ENCODE results near the gene TMEFF2.

TMEFF2 gene, protein sequence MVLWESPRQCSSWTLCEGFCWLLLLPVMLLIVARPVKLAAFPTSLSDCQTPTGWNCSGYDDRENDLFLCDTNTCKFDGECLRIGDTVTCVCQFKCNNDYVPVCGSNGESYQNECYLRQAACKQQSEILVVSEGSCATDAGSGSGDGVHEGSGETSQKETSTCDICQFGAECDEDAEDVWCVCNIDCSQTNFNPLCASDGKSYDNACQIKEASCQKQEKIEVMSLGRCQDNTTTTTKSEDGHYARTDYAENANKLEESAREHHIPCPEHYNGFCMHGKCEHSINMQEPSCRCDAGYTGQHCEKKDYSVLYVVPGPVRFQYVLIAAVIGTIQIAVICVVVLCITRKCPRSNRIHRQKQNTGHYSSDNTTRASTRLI
- total RNA-seq = 0 to 0.09 (median 0) reads per million in 4 experiments

- DNase-seq = no peak
These were observed at the start of gene TMEFF2 for GRCh38 chr2:192194866-192195547. TSS of gene TMEFF2 (minus strand) at chr2:192194933. CDS start at chr2:192194524, 409 bp downstream.

DNA sequence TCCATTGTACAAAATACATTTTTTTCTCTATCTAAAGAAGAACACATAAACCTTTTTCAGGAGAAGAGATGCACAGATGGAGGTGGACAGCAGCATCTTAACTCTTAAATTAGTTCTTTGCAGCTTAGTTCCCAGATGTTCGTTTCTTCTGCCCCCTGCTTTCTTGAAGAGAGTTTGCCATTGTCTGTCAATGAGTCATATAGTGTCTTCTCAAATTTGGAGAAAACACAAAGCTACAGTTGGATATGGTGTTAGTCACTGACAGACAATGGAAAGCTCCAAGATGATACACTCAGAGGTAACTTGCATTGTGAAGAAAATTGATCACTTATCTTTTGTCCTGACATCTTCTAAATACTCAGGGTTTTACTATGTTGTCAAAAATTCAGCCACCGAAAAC lies 48.8 kb upstream of the TMEFF2 start:
- DNase-seq = no peak

GRCh38 chr2:192236136-192236535 lies 41.4 kb upstream of the TMEFF2 start:
- no peak for DNase-seq

- DNase-seq = no peak
These were observed 36.2 kb upstream of the TMEFF2 start for GRCh38 chr2:192230889-192231453.

GRCh38 chr2:192228685-192229084 lies 34.0 kb upstream of the TMEFF2 start:
- no peak for DNase-seq

DNA sequence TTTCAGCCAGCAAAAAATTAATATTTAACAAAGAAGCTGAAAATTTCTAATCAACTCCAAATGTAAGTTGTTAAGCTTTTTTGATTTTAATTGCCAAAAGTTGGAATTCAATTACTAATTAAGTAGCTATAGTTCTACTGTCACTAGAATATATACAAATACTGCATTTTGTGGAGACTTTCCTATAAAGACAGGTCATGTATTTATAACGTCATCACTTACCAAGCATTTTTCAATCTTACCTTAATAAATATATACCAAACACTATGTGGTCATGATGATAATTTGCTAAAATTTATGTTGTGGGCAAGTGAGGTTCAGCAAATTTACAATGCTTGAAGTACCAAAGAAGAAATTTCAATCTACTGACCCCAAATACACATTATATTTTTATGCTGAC lies 24.2 kb upstream of the TMEFF2 start:
- no peak for DNase-seq

GRCh38 chr2:192218377-192218776 lies 23.6 kb upstream of the TMEFF2 start:
- DNase-seq = no peak

GRCh38 chr2:192216336-192216735 lies 21.6 kb upstream of the TMEFF2 start:
- DNase-seq = no peak

DNA sequence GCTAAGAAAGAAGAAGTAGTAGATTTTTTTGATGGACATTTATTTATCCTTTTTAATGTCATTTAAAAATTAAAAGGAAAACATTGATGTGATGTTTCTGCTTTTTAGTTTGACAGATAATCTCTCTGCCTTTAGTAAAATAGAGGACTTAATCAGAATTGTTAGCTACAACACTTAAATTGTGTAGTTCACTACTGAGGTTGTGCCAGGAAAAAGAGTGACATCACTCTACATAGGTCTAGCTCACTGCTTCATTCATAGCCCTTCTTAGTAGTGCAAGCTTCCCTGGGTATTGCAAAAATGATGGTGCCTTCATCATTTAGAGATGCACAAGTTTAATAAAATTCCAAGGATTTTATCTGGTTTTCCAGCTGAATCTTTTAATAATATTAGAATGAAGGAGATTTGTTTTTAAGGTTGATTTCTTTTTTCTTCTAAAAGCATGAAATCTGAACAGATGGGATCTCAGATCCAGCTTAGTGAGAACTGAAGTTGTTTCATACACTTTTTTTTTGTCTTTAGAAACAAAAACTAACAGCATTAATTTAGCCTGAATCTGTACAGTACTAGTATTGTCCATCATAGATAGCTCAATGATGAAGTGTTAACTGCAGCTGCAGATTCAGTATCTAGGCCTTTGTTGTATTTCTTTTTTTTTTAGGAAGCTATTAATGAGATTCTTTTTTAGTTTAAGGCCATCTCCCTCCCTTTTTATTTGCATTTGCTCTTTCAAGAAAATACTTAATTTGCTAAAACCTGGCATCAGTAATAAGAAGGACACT lies 20.6 kb upstream of the TMEFF2 start:
- no peak for DNase-seq

GRCh38 chr2:192208848-192209247 lies 14.1 kb upstream of the TMEFF2 start:
- DNase-seq = no peak

- no peak for DNase-seq
These were observed 11.7 kb upstream of the TMEFF2 start for GRCh38 chr2:192206399-192206798.

DNA sequence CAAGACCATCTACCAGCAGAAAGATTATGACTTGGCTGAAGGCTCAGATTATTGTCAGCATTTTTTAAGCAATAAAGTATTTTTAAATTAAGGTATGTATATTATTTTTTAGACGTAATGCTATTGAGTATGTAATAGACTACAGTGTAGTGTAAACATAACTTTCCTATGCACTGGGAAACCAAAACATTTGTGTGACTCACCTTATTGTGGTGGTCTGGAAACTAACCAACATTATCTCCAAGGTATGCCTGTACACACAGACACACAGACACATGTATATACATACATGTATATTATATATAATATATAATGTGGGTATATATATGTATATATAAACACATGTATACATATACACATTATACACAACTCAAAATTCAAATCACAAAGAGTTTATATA lies 9.1 kb upstream of the TMEFF2 start:
- no peak for DNase-seq

GRCh38 chr2:192202373-192202772 lies 7.6 kb upstream of the TMEFF2 start:
- DNase-seq = no peak

GRCh38 chr2:192201116-192201515 lies 6.4 kb upstream of the TMEFF2 start:
- no peak for DNase-seq

- no peak for DNase-seq
These were observed 2.6 kb upstream of the TMEFF2 start for GRCh38 chr2:192197357-192197756.

- no peak for DNase-seq
These were observed 1.9 kb upstream of the TMEFF2 start for GRCh38 chr2:192196421-192197194.

DNA sequence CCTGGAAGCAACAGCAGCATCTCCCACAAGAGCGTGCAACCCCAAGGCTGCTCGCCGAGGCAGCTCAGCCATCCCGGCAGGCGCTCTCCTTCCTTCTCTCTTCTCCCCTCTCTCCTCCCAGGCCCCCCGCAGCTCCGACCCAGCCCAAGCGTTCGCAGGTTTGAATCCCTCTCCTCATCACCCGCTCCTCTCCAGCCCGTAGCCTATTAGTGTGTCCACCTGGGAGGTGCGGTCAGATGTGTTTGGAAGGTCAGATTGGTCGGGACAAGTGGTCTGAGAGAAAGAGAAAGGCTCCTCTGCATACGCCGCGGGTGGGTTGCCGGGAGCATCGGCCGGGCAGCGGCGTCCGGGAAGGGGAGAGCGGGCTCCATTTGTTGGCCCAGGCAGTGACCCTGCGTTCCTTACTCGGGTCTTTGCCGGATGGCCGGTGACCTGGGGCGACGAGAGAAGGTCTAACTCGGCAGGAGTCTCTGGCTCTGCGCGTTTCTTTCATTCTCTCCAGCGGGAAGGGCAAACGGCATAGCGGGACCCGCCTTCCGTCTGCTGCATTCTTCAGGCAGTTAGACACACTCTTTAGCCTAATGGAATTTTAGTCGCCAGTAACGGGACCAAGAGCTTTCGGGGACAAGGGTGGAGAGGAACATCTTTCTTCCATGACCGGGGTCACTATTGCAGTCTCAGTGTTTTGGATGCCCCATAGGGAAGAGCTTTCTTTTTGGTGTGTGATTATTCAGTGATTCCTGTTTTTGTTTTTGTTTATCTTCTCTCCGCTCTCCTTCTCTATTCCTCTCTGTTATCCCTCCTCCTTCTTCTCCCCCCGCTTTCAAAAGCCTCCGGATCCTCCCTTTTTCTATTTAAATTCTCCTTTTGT lies 1.1 kb upstream of the TMEFF2 start:
- no peak for DNase-seq

- DNase-seq = no peak
These were observed 368 bp downstream of the TMEFF2 start for GRCh38 chr2:192194265-192194865.

- DNase-seq = no peak
These were observed 4.3 kb downstream of the TMEFF2 start for GRCh38 chr2:192190474-192190873.

- no peak for DNase-seq
These were observed 7.9 kb downstream of the TMEFF2 start for GRCh38 chr2:192186806-192187205.

DNA sequence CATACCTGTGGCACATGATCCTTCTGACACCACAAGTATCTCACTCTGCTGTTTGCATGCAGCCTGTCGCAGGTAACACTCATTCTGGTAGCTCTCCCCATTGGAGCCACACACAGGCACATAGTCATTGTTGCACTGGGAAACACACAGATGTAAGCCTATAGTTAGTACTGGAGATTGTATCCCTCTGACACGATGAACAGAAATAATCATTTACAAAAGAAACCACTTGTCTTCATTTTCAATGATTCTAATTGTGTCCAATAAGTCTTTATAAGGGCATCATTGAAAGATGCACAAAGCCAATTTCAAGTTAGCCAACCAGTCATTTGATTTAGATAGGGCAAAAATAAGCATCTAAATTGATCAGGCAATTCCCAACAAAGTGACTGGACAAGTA lies 10.4 kb downstream of the TMEFF2 start:
- DNase-seq = no peak

All from effector CD8-positive, alpha-beta T cell (primary cell).